ENCODE data around the gene MORC1.

The MORC1 gene

DNA sequence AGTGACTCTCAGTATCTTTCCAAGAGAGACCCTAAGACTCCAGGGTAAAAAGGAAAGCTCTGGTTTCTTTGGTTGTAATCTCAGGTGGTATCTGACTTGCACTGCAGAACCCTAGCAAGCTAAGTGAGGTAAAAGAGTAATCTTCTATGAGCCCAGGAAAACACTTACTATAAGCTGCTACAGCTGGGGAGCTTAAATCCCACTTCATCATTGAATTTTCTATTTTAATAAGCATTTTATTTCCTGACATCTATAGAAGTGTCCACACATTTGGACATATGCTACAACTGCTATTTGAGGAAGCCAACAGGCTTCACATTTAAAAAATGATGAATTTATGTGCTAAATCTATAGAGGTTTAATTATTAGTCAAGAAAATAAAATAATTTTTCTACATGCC is 91.1 kb downstream of the MORC1 start:
- DNase-seq (ENCODE audit: low read depth in 2 of 2): no peak

GRCh38 chr3:109025896-109026295 is 92.0 kb downstream of the MORC1 start:
- no peak for DNase-seq (ENCODE audit: low read depth in 2 of 2)

DNA sequence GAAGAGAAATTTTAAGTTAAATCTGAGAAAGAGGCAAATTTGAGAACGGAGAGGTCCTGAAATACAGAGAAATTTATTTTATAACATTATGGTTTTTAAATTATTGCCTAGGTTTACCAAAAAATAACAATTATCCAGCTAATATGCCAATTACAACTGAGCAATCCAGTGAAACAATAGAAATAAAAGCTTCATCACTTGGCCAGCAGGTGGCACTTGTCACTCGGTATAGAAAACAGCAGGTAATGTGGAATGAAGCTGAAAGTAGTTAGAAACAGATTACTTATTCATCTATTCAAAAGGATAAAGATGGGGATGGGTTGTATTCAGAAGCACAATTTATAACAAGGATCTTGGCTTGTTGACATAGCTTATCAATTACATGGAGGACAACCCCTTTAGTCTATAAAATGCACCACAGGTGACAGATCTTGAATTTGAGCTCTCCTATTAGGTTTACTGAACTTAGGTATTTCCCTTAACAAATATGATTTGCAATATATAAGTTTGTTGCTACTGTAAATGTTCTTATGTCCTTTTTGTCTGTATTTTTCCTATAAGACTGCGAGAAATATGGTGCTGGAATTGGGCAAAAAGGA is 94.2 kb downstream of the MORC1 start:
- DNase-seq (ENCODE audit: low read depth in 2 of 2): peak; percentile 2 to 10

DNA sequence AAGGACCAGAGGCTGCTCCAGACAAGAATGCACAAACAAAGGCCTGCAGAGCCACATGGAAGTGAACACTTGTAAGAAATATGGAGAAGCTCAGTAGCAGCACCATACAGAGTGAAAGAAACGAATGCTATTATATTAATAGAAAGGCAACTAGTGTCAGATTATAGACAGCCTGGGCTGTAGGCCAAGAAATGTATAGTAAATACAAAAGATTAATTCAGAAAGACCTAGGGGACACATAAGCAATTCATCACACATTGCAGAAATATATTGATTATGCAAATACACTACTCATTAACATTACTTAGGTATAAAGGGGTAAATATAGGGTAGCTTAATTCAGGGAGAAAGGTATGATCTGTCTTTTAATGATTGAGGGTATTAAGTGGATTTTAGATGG is 94.8 kb downstream of the MORC1 start:
- no peak for DNase-seq (ENCODE audit: low read depth in 2 of 2)

DNA sequence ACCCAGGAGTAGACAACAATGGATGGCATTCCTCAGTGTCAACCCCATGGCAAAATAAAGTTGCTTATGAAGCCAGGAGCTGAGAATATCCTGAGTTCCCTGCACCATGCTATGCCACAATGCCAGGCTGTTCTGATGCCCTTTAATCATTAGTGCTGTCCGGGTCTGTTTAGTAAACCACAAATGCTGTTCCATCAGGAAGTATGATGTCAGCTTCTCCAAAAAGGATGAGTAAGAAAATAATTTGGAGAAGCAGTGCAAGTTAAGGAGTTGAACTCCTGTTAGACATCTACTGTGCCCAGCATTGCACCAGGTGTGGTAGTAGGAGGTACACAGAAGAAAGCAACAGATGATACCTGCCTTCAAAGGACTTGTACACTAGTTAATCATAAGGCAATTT is 96.4 kb downstream of the MORC1 start:
- no peak for DNase-seq (ENCODE audit: low read depth in 2 of 2)

DNA sequence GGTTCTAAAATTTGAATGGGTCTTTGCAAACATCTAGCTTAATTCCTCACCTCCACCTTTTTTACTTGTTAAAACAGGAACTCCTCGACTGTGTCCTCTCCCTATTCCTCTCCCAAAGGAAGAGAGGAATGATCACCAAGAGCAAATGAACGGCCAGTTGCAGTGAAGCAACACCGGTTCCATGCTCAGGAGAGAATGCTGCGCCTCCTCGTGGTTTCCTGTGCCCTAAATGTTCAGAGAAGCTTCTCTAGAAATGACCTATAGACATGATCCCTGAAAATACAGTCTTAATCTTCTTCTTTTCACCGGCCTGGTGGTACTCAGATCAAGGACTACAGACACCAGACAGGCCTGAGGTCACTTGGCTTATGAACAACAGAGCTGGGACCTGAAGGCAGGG is 99.1 kb downstream of the MORC1 start:
- DNase-seq (ENCODE audit: low read depth in 2 of 2): no peak

GRCh38 chr3:109005443-109005842 is 112.5 kb downstream of the MORC1 start:
- no peak for DNase-seq (ENCODE audit: low read depth in 2 of 2)

- no peak for DNase-seq (ENCODE audit: low read depth in 2 of 2)
Observed at GRCh38 chr3:108998436-108998835, 119.5 kb downstream of the MORC1 start.

GRCh38 chr3:108985844-108986243 is 132.1 kb downstream of the MORC1 start:
- no peak for DNase-seq (ENCODE audit: low read depth in 2 of 2)

- no peak for DNase-seq (ENCODE audit: low read depth in 2 of 2)
Observed at GRCh38 chr3:108983051-108983450, 134.9 kb downstream of the MORC1 start.

GRCh38 chr3:108976058-108976457 is 141.9 kb downstream of the MORC1 start:
- no peak for DNase-seq (ENCODE audit: low read depth in 2 of 2)

DNA sequence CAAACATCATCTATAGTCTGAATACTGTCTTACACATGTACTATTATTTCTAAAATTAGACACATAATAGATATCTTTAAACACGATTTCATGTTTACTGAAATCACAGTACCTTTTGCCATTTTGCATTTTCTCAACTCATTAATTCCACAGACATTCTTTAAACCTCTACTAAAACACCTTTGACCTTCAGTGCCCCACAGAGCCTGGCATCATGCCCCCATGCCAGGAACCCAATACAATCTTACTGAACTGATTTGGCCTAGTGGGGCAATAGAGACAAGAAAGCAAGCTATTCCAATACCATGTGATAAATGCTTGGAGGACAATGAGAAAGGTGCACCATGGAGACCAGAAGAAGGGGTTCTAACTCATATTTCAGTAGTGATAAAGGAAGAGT is 144.9 kb downstream of the MORC1 start:
- no peak for DNase-seq (ENCODE audit: low read depth in 2 of 2)

GRCh38 chr3:108972482-108972881 is 145.5 kb downstream of the MORC1 start:
- no peak for DNase-seq (ENCODE audit: low read depth in 2 of 2)

- DNase-seq (ENCODE audit: low read depth in 2 of 2): no peak
Observed at GRCh38 chr3:108970561-108970960, 147.4 kb downstream of the MORC1 start.

GRCh38 chr3:108966773-108967172 is 151.2 kb downstream of the MORC1 start:
- DNase-seq (ENCODE audit: low read depth in 2 of 2): no peak

GRCh38 chr3:108959017-108959416 is 158.9 kb downstream of the MORC1 start:
- no peak for DNase-seq (ENCODE audit: low read depth in 2 of 2)

DNA sequence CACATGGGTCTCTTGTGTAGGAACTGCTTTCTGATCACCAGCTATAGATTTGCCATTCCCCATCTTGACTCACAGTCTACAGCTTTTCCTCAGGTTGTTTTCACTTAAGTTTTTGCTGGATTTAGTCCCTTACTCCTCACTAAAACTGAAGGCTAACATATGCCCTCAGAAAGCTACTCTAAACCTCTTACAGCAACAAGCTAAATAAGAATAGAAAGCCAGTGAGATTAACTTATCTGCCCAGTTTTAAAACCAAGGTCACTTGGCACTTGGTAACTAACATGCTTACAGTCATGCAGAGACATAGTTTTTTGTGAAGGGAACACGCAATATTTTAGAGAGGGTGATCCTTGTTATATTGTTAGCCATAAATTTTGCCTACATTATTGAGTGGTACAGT is 164.2 kb downstream of the MORC1 start, which contains the start of gene GUCA1C:
Gene GUCA1C (minus strand): TSS at position 180 of the 400 bp plus-strand sequence. CDS start 117 bp downstream, at position 63.
- no peak for DNase-seq (ENCODE audit: low read depth in 2 of 2)

GRCh38 chr3:108953210-108953609 is 164.7 kb downstream of the MORC1 start:
- DNase-seq (ENCODE audit: low read depth in 2 of 2): no peak

GRCh38 chr3:108951820-108952501 is 166.0 kb downstream of the MORC1 start:
- no peak for DNase-seq (ENCODE audit: low read depth in 2 of 2)

GRCh38 chr3:108947855-108948254 is 170.1 kb downstream of the MORC1 start:
- no peak for DNase-seq (ENCODE audit: low read depth in 2 of 2)

DNA sequence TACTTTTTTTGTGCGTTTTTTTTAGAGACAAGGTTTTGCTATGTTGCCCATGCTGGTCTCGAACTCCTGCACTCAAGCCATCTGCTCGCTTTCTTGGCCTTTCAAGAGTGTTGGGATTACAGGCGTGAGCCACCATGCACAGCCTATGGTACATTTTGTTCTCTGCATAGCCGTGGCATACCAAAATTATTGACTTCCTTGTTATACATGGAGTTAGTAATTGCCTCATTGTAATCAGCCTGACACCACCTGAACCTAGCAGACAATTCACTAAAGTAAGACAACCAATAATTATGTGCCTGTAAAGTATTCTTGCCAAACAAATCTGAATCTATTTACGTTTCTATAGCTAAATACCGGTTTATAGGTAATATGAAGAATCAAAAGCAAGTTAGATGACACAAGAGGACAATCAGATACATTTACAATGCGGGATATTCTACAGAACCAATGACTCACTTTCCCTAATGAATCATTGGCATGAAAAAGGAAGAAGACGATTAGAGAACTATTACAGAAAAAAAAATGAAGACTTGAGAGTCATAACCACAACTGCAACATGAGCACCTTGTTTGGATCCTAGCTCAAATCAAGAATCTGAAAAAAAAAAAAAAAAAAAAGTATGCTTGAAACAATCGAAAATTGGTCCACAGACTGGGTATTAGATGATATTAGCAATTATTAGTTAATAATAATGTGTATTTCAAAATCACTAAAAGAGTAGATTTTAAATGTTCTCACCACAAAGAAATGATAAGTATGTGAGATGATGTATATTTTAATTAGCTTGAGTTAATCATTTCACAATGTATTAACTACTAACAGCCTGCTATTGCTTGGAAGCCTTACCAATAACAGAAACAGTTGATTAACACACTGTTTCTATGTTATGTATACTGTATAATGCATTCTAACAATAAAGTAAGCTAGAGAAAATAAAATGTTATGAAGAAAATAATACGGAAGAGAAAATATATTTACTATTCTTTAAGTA is 171.3 kb downstream of the MORC1 start:
- DNase-seq (ENCODE audit: low read depth in 2 of 2): no peak

DNA sequence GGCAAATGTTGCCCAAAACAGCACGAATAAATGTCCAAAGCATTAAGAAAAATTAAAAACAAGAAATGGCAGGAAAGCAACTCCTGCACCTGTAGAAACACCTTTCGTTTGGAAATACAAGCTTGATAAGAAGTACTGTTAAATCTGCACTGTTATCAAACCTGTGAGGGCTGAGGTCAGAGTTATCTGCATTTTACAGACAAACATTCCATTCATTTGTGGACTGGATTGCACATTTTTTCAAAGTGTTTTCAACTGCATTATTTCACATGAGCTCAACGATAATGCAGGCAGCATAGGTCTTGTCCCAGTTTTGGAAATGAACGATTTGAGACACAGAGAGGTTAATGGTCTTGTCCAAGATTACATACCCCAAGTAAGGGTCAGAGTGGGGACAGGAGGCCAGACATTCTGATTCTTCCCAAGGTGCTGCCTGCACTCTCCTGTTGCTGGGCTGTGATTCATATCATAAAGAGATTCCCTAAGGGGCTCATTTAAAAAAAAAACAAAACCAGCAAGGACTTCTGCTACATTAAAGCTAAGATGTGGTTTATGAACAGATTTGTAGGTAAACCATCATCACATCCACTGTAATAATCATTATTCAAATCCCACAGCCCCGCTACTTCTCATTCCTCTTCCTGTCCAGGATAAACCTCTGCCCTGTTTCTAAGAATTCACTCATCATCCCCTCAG is 177.2 kb downstream of the MORC1 start:
- DNase-seq (ENCODE audit: low read depth in 2 of 2): no peak

Measured in stimulated activated CD4-positive, alpha-beta T cell treated with anti-CD3 and anti-CD28 coated beads, Interleukin-1b, Interleukin-23, amount 100 ng/mL, for 4 hours (primary cell).